ENCODE measurements around the gene TMBIM4.

- TF ChIP-seq POLR2AphosphoS5 (IDR thresholded peaks at IDR 0.05; ENCODE audit: low read depth, low read length) (no peak), CTCF (IDR thresholded peaks at IDR 0.05 in 2 of 3, conservative IDR thresholded peaks at IDR 0.05 in 1 of 3; ENCODE audit: borderline replicate concordance in 1 of 3, insufficient read depth in 1 of 3, low read depth in 2 of 3, low read length in 2 of 3) (no peak), RAD21 (IDR thresholded peaks at IDR 0.05; ENCODE audit: low read depth) (no peak), MAX (IDR thresholded peaks at IDR 0.05) (no peak), POLR2A (IDR thresholded peaks at IDR 0.05; ENCODE audit: borderline replicate concordance, extremely low read depth, insufficient read depth, insufficient read length) (no peak), EZH2 (IDR thresholded peaks at IDR 0.05) (no peak), SIN3A (IDR thresholded peaks at IDR 0.05; ENCODE audit: low read depth) (no peak), EZH2phosphoT487 (IDR thresholded peaks at IDR 0.05; ENCODE audit: borderline replicate concordance) (no peak), CBX3 (IDR thresholded peaks at IDR 0.05; ENCODE audit: low read depth) (no peak)
These were observed 51.4 kb downstream of the TMBIM4 start for GRCh38 chr12:66118240-66118891.
